ENCODE results near the gene USH2A. TPM values are rescaled to one million over a fixed set of nuclear protein-coding genes. Genes with fewer than 3 reads are reported as not detected.

USH2A gene
- total RNA-seq, 2 donors from 2014 or later = 1.7 to 3.9 TPM

GRCh38 chr1:216076751-216077150, 346.5 kb downstream of the USH2A start:
- intact Hi-C loops (cut with DNase I) = no loop called here
- no peak for ATAC-seq
- DNase-seq = no peak

- intact Hi-C loops (cut with DNase I) = no loop called here
- DNase-seq = no peak
Measured at GRCh38 chr1:216075339-216075738, 347.9 kb downstream of the USH2A start.

GRCh38 chr1:216073793-216074595, 349.3 kb downstream of the USH2A start:
- ATAC-seq = no peak
- intact Hi-C loops (cut with DNase I) = no loop called here

More at GRCh38 chr1:216075339-216075738, 347.9 kb downstream of the USH2A start:
- peak in 1 of 2 donors; percentile 54 for ATAC-seq

GRCh38 chr1:216071262-216071661, 352.0 kb downstream of the USH2A start:
- no peak for ATAC-seq
- no peak for DNase-seq
- intact Hi-C loops (cut with DNase I) = no loop called here

More at GRCh38 chr1:216073793-216074595, 349.3 kb downstream of the USH2A start:
- no peak for DNase-seq

- intact Hi-C loops (cut with DNase I) = no loop called here
- DNase-seq (no peak), ATAC-seq (no peak)
Measured at GRCh38 chr1:216064643-216065042, 358.6 kb downstream of the USH2A start.

GRCh38 chr1:216057947-216058346, 365.3 kb downstream of the USH2A start:
- DNase-seq (no peak), ATAC-seq (no peak)
- intact Hi-C loops (cut with DNase I) = no loop called here

- intact Hi-C loops (cut with DNase I) = no loop called here
- no peak for DNase-seq
- no peak for ATAC-seq
Measured at GRCh38 chr1:216057063-216057462, 366.2 kb downstream of the USH2A start.

GRCh38 chr1:216055004-216055403, 368.2 kb downstream of the USH2A start:
- intact Hi-C loops (cut with DNase I) = no loop called here
- no peak for DNase-seq
- ATAC-seq = no peak

- intact Hi-C loops (cut with DNase I) = no loop called here
- ATAC-seq (no peak), DNase-seq (no peak)
Measured at GRCh38 chr1:216054600-216054999, 368.6 kb downstream of the USH2A start.

- intact Hi-C loops (cut with DNase I) = no loop called here
- ATAC-seq (no peak), DNase-seq (no peak)
Measured at GRCh38 chr1:216051071-216051470, 372.2 kb downstream of the USH2A start.

GRCh38 chr1:216049741-216050430, 373.4 kb downstream of the USH2A start:
- intact Hi-C loops (cut with DNase I) = no loop called here
- no peak for DNase-seq
- ATAC-seq = no peak

- ATAC-seq (no peak), DNase-seq (no peak)
- intact Hi-C loops (cut with DNase I) = no loop called here
Measured at GRCh38 chr1:216047811-216048572, 375.3 kb downstream of the USH2A start.

- DNase-seq (no peak), ATAC-seq (no peak)
- intact Hi-C loops (cut with DNase I) = no loop called here
Measured at GRCh38 chr1:216046336-216046735, 376.9 kb downstream of the USH2A start.

GRCh38 chr1:216045400-216045799, 377.8 kb downstream of the USH2A start:
- ATAC-seq (no peak), DNase-seq (no peak)
- intact Hi-C loops (cut with DNase I) = no loop called here

- ATAC-seq (no peak), DNase-seq (no peak)
- intact Hi-C loops (cut with DNase I) = no loop called here
Measured at GRCh38 chr1:216044538-216044937, 378.7 kb downstream of the USH2A start.

- ATAC-seq (no peak), DNase-seq (no peak)
- intact Hi-C loops (cut with DNase I) = no loop called here
Measured at GRCh38 chr1:216034506-216034905, 388.7 kb downstream of the USH2A start.

GRCh38 chr1:216032961-216033614, 390.2 kb downstream of the USH2A start:
- no peak for DNase-seq
- intact Hi-C loops (cut with DNase I) = no loop called here
- ATAC-seq = no peak

GRCh38 chr1:216032284-216032683, 391.0 kb downstream of the USH2A start:
- intact Hi-C loops (cut with DNase I) = no loop called here

GRCh38 chr1:216028631-216029030, 394.6 kb downstream of the USH2A start:
- no peak for ATAC-seq
- intact Hi-C loops (cut with DNase I) = no loop called here

More at GRCh38 chr1:216032284-216032683, 391.0 kb downstream of the USH2A start:
- no peak for DNase-seq
- ATAC-seq = no peak

More at GRCh38 chr1:216028631-216029030, 394.6 kb downstream of the USH2A start:
- DNase-seq = no peak
